Measurements from ENCODE around the gene TP73.

DNA sequence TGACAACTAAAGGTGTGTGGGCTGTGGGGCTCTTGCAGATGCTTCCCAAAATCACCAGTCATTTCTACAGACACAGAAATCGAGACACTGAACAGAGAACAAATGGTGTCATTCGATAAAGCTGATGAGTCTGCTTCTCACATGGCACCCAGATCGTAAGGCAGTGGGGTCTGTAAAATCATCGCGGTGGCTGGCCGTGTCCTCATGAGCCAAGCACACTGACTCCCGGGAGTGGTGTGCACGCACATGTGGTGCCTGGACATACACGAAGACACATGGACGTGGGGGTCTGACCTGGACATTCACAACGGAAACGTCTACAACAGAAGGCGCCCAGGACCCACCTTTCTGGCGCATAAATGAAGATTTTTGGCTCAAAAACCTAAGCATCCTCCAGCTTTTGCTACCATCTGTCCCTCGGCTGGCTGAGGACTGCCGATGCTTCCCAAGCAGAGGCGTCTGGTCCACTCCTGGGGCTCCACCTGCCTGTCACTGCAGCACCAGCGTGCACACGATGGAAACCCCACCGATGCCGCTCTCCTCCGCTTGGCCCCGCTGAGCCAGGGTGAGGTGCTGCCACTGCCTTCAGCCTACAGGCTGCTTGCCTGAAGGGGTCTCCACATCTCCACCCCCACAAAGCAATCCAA, 127.1 kb downstream of the TP73 start:
- TF ChIP-seq SP1 (IDR thresholded peaks at IDR 0.05) (no peak), TARDBP (IDR thresholded peaks at IDR 0.05) (no peak), HDGF (IDR thresholded peaks at IDR 0.05; ENCODE audit: borderline replicate concordance) (no peak), FOXM1 (IDR thresholded peaks at IDR 0.05; ENCODE audit: borderline replicate concordance) (no peak), SUZ12 (IDR thresholded peaks at IDR 0.05) (no peak), ARNT (IDR thresholded peaks at IDR 0.05) (no peak), CTBP1 (IDR thresholded peaks at IDR 0.05; ENCODE audit: borderline replicate concordance) (no peak), L3MBTL2 (conservative IDR thresholded peaks at IDR 0.05) (no peak), BHLHE40 (IDR thresholded peaks at IDR 0.05; ENCODE audit: borderline replicate concordance) (no peak), FOXK2 (IDR thresholded peaks at IDR 0.05) (no peak)

All from HEK293T (cell line).